ENCODE data around the gene CHSY3.

CHSY3 gene

DNA sequence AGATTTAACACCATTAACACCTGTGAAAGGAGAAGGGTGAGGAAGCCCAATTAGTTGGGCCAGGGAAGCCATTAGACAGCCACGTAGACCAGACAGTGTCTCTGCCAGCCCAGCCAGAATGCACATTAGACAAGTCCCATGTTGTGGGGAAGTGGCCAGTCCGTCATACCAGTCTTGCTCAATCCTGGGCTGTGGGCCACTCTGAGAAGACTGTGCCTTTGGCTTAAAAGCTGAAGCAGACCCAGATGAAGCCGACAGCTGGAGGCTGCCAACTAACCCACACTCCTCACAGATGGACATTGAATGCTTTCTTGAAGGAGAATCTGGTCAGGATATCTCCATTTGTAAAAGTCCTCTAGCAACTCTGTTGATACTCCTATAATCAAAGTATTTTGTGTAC, 128.5 kb downstream of the CHSY3 start:
- no peak for DNase-seq

DNA sequence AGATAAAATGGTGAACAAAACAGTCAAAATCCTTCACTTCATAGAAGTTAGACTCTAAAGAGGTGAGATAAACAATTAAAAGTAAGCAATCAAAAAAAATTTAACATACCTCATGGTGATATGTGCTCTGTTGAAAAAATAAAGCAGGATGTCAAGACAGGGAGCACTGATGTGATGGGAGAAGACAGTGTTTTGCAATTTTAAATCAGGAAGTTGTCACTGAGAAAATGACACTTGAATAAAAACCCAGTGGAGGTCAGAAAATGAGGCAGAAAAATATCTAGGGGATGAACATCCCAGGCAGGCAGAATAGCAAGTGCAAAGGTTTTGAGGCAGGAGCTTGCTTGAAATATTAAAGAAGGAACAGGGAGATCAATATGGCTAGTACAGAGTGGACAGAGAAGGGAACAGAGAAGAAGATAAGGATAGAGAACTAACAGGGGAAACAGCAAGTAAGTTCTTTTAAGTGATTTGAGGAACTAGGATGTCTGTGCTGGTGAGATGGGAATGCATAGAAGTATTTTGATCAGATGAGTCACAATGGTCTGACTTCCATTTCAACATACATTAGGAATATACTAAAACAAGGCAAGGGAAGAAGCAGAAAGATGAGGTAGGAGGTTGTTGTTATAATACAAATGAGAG, 130.4 kb downstream of the CHSY3 start:
- DNase-seq = no peak

DNA sequence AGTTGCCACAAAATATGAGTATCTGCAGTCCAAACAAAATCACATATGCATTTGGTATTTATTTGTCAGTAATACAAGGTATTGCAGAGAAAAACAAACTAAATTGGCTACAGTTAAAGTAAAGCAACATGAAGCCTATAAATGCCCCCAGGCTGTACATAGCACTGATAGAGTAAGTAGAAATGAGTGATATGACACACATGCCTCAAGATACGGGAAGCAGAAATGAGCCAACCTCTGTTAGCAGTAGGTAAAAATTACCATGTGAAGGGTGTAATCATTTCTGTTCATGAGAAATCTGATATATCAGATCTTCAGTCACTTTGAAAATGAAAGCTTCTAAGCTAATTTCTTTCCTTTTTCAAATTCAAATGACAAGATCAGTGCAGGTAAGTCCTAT, 131.1 kb downstream of the CHSY3 start:
- DNase-seq = no peak

DNA sequence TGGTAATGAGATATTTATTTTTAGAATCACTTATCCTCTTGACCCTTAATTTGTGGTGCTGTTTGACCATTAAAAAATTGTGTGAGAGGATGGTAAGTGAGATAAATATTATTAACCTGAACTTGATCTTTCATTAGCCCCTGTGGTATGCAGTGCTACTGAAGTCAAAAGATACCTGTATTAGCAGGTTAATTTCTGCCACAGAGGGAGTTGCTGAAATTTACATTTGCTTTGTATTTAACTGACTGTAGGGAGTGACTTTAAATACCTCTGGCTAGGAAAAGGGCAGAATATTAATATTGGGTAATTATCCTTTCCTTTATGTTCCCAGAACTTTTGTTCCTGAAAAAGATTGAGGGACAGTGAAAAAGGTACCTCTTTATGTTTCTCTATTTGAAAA, 133.6 kb downstream of the CHSY3 start:
- DNase-seq = no peak

DNA sequence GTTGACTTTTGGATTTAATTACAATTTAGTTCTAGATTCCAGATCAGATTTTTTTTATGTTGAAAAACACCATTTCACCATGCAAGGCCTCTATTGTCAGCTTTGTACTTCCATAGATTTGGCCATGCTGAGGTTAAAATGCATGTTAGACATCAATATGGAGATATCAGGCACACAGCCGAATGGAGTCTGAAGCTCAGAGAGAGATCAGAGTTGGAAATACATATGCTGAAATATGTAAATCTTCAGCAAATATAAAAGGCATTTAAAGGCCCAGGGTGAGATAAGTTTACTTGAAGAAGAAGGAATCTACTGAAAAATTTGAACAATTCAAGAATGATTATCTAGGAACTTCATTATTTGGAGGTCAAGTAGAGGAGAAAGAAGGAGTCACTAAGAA, 139.6 kb downstream of the CHSY3 start:
- DNase-seq = no peak

DNA sequence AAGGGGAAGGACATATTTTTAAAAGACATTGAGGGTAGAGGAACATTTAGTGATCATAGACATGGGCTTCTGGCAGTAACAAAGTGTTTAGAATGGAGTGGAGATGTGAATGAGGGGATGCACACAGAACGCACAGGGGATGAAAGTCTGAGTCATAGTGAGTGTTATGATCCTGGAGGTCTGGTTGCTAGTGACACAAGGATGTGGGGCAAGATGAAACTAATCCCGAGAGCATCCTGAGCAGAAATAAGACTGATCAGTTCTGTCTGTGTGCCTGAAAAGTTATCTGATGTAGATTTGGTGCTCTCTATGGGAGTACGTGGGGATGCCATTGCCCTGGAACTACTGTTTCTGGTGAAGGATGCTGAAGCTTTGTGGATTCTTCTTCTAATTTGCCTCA, 141.1 kb downstream of the CHSY3 start:
- DNase-seq = no peak

DNA sequence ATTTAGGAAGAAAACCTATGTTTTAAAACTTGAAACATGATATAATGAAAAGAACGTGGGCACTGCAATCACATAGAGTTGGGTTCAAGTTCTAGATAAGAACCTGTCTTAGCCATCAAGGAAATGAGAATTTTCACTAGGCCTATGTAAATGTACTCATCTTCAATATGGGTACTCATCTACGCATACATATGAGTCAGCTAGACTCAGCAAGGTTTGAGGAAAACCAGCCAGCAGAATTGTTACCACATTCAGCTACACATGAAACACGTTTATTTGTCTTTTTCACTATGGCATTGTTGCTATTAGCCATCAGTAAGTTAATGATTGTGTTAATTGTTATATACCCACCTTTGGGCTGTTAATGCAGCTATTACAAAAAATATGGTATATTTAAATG, 146.3 kb downstream of the CHSY3 start:
- DNase-seq = no peak

DNA sequence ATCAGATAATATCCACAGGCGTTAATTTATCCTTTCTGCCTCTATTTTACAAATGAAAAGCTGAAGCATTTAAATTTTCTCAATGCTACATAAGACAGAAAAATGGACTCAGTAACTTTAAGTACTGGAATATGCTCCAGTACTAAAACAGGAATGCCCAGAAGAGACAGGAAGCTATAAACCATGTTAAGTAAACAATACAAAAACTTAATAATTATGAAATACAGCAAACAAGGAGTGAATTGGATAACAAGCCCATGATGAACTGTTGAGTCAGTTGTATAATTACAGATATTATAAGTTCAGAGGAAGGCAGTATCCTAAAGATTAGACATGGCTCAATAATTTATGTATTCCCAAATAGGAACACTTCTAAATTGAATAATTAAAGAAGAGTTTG, 148.5 kb downstream of the CHSY3 start:
- DNase-seq = no peak

DNA sequence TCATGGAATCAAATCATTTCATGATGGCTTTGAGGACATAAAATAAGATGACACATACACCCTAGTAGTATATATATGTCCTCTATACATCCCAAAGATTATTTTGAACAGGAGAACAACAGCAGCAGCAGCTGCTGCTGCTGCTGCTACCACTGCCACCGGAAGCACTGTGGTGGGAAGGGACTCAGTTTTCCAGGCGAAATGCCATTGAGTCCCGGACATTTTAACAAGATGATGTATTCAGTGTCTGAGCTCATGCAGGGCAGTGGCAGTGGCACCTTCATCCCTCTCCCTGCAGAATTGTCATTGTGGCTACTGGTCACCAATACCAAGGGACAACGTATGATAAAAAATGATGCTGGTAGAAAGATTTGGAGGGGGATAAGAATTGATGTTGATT, 151.3 kb downstream of the CHSY3 start:
- DNase-seq = no peak

DNA sequence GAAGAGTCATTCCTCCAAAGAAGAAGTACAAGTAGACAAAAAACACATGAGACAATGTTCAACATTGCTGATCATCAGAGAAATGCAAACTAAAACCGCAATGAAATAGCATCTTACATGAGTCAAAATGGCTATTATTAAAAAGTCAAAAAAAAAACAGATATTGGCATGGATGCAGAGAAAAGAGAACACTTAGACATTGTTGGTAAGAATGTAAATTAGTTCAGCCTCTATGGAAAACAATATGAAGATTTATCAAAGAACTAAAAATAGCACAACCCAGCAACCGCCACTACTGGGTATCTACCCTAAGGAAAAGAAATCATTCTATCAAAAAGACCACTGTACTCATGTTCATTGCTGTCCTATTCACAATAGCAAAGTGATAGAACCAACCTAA, 157.5 kb downstream of the CHSY3 start:
- no peak for DNase-seq

DNA sequence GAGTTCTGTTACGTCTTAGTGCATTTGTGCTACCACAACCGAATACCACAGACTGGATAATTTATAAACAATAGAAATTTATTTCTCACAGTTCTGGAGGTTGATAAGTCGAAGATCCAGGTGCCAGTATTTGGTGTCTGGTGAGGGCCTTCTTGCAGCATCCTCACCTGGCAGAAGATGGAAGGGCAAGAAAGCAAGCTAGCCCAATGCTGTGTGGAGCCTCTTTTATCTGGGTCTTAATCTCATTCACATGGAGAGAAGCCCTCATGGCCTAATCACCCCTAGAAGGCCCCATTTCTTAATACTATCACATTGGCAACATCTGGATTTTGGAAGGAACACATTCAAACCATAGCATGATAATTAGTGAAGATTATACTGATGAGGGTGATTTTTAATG, 159.3 kb downstream of the CHSY3 start:
- DNase-seq = no peak

DNA sequence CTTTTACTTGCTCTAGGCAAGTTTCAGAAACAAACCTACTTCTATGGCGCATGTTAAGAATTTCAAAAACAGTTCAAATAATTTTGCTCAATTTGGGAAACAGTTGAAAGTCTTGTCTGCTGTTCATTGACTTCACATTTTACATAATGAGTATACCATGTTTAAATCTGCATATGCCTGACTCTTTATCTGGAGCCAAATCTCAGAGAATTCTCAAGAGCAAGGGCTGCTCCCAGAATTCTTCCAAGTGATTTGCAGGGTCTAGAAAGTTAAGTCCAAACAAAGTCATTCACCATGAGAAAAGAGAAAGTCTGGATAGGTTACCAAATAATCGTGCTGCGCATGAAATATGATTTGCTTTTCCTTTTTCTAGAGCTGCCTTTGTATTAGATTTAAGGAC, 160.2 kb downstream of the CHSY3 start:
- no peak for DNase-seq

DNA sequence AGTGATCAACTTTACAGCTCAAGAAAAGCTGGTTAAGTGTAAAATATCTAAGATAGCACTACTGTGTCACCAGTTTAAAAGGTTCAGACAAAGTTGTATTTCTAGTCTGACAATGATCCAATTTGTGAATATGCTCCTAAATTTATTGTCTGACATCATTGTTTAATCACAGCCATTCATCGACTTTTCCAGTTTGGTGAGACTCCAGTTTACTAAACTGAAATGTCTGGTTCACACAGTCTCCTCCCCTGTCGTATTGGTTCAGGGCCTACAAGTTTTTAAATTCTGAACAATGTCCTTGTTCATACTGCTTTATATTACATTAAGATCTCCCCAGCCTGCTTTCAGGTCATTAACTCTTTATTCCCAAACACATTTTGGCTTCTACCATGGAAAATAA, 161.4 kb downstream of the CHSY3 start:
- no peak for DNase-seq

DNA sequence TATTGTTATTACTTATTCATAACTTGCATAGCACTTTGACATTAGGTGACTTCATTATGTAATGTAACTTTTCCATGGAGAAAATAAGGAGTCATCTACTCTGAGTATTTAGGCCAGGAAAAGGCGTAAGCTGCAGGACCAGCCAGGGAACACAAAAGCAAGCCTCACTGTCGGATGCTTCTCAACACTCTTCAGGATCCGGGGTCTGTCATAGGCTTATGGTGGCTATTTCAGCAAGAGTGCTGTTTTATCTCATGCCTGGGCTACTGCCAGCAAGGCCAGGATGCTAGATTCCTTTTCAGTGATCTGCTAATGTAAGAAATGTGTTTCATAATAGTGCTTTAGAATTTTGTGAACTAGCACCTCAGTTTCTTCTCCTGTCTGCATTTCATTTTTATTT, 162.4 kb downstream of the CHSY3 start:
- no peak for DNase-seq

DNA sequence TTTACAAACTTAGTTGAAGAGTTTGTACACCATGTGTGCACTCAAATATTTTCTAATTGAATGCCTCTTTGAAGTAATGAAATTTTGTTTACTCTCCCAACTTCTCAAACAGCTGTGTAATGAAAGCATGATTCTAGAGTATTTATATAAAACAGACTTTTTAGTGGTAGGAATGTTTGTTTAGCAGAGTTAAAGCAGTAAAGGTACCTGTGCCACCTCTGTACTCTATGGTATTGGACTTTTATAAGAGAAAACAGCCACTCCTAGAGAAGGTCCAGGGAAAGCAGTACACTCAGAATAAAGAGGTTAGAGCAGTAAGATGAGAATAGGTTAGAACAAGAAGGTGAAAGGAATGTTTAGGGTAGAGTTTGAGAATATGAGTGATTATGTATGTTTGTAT, 163.1 kb downstream of the CHSY3 start:
- no peak for DNase-seq

DNA sequence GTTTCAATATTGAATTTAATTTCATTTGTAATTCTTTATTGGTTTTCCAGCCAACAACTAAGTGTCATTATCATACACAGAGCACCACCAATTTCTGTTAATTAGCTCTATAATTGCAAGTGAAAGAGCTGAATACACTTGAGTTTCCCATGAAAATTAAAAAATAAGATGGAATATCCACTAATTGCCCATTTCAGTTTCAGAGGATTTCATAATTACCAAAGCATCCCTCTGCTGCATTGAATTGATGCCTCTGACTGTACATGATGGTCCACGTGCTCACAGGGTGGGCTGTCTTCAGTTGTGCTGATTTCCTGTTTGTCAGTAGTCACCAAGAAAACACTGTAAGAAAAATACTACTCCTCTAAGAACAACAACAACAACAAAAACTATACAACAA, 163.8 kb downstream of the CHSY3 start:
- DNase-seq = no peak

DNA sequence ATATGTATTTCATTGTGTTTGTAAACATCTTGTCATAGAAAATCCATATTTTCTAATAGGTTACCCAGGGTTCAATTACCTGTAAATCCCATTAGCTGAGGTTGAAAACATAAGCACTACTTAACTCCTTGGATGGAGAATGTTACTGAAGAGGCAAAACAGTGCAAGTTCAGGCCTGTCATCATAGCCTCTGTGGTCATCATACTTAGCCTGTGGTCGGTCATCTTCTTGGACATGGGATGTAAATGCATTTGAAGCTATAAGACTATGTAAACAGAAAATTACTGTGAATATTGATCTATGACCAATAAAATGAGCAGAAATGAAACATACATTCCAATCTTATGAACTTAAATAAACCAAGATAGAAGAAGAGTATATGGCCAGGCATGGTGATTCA, 164.7 kb downstream of the CHSY3 start:
- no peak for DNase-seq

DNA sequence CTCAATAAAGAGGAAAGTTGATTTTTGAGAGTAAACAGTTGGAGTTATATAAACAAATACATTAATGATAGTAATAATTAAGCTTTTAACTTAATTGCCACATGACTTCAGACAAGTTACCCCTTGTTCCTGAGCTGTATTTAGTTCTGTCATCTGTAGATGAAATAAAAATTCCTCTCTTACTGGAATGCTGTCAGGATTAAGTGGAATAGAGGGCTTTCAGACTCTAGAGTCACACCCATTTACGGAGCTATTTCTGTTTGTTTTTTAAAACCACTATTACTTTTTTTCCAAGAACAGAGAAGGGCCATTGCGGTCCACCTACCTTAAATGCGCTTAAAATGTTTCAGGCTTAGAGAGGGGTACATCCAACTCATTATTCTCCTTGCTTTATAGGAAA, 170.6 kb downstream of the CHSY3 start:
- no peak for DNase-seq

DNA sequence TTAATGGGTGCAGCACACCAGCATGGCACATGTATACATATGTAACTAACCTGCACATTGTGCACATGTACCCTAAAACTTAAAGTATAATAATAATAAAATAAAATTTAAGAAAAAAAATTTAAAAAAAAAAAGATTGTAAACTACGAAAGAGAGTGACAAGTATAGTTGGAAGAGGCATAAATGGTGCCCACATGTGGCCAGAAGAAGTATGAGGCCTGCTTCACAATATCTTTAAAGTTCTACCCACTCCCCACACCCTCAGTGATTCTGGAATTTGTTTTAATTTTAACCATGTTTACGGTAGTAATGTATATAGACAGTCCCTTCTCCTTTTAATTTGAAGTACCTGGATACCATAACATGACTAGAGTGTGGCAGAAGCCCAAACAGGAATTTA, 172.7 kb downstream of the CHSY3 start:
- DNase-seq = no peak

DNA sequence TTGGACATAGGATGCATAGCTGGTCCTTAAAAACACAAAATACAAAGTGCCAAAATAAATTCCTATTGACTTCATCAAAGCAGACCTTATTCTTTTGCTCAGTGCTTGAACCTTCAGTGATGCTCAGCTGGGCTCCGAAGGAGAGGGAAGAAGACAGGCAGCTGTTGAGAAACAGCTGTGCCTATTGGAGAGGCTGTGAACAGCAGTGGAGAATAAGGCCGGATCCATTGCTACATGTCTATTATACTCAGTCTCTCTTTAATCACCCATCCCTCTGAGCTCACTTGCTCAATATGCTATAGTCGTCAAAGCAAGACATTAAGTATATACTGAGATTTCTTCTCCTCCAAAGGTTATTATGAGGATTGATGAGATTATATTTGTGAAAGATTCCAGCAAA, 174.4 kb downstream of the CHSY3 start:
- no peak for DNase-seq

DNA sequence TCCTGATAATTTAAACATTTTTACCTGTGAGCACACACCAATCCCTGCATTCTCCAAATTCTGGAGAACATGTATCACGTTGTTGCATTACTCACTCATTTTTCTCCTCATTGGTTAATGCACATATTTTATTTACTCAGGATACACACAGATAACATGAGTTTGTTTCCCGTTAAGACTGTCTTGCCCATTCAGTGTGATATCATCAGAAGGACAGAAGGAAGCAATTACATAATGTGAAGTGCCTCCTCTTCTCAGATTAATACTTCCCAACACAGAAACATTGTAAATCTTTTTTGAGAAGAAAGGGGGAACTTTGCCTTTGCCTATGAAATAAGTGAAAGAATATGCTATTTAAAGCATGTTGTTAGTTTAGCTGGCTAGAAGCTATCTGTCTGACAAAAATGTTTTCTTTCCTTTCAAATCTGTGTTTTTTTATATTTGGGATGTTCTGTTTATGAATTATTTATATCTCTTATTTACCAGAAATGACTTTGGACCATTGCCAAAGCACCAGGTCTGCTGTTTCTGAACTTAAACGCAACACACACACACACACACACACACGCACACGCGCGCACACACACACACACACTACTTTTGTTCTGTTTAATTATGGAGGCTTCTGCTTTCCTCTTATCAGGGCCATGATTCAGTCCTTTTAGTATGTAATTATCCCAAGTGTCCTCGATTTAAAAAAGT, 186.5 kb downstream of the CHSY3 start:
- no peak for DNase-seq

DNA sequence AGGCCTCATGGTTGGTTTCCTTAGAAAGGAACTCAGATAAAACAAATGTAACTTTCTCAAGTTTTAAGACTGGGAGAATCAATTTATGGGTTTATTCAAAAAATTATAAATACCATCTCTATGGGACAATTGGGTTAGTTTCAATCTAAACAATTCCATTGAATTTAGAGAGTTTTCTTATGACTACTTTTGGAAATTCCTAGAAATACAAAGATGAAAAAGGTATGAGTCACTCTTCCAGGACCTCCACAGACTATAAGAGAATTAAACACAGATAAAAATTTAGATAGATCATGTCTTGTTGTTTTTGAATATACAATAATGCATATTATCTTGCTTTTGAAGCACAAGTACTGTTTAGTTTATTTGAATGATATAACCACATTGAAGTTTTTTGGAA, 188.7 kb downstream of the CHSY3 start:
- DNase-seq = no peak

DNA sequence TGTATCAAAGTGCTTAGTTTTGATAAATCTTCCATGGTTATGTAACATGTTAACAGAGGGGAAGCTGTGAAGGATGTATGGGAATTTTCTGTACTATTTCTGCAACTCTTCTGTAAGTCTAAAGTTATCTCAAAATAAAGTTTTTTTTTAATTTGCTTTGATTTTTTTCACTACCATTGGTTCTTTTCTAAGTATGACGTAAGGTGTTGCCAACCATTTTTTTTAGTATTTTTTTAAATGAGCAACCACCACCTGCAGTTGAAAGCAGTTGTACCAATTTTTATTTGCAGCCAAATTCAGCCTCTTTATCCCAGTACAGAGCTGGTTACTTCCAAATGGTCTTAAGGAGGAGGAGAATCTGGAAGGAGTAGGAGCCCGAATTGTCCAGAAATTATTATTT, 192.2 kb downstream of the CHSY3 start:
- no peak for DNase-seq

DNA sequence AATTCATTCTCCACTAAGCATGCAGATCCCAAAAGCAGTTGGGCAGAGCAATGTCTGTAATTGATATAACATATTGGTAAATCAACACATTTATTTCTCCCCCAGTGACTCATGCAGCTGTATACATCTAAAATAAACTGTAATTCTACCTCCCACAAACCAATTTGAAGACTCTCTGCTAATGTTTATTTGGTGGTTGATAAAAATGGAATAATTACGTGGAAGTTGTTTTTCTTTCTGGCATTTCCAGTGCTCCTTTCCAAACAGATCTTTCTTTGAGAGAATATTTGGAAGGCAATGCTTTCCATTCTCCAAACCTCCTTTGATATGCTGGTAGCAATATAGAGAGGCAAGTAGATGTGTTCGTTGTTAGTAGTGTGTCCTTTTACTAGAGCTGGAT, 194.7 kb downstream of the CHSY3 start:
- no peak for DNase-seq

DNA sequence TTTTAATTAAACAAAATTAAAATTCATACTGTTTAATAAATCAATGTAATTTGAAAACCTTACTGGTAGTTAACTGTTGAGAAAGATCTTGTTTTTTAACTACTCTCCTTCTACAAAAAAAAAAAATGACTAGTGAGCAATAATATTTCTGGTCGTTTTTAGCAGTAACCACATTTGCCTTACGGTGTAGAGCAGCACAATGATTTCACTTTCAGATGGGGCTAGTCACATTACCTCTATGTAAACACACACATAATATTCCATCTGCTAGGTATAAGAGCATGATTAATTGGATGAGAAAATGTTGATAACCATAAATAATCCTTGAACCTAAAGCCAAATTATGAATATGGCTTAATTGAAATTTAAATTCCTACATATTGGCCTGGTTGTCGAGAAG, 198.1 kb downstream of the CHSY3 start:
- no peak for DNase-seq

Data from NCI-H774 (cell line).